Erythroblast (primary cell): ENCODE measurements around the gene ECEL1.

ENCODE experiments used
- GATA1 ChIP-seq: IDR thresholded peaks from 2 replicates; pipeline ENCODE4 v1.6.1; 2011; ENCODE audit warnings: low read depth, mild to moderate bottlenecking, control low read depth, low read length, moderate library complexity
- POLR2A ChIP-seq: IDR thresholded peaks from 2 replicates; pipeline ENCODE4 v1.6.1; 2011; ENCODE audit warnings: mild to moderate bottlenecking, low read length

DNA sequence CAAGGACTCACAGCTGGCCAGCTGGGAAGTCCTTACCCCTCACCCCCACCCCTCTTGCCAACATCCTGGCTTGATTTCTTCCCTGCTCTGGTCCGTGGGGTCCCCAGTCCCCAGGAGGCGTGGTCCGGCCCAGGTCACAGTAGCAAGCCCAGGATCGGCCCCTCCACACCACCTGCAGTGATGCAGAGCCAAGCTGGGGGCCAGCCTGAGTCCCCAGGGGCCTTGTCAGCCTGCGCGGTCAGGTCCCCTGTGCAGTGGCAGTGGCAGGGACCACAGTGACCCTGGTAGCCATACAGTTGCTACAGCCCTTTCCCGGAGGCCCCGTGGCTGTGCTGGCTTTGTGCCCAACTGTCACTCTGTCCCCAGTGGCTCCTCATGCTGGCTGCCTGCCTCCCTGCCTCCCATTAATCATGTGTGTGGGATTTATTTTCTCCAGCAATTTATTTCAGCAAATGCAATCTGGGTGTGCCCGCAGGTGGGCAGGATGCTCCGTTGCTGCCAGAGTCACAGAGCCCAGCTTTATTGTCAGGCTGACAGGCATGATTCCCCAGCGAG, 23.8 kb upstream of the ECEL1 start:
- TF ChIP-seq POLR2A: no peak
- TF ChIP-seq GATA1: no peak
